Pancreas (tissue), 10 donors: ENCODE data around the gene DEPDC4. TPM values are rescaled to one million over a fixed set of nuclear protein-coding genes. Genes with fewer than 3 reads are reported as not detected.
"Not testable (repeated sequence)": the region's sequence is repeated elsewhere in the genome, so short reads cannot be mapped to it uniquely, and the experiment has no call there.

ENCODE experiments used
- ATAC-seq, 4 donors: fragments of 200-7000 bp; cut with Tn5 transposase; one replicate each; pipeline versions ENCODE4 v1.8.0 to v1.9.1; 2020; ENCODE audit warnings: mild to moderate bottlenecking in 4 of 4, moderate library complexity in 4 of 4
- DNase-seq, 6 donors: peaks; one replicate each; pipeline ENCODE4 v3.0.0-alpha.2; 2020
- FAIRE-seq: peaks from 2 replicates; lab custom pipeline; 2012; peaks lifted over from hg19 to GRCh38; lab: Jason Lieb, UNC
- H3K27ac ChIP-seq, 4 donors: fragments of 200-600 bp; sonication (generic); 1 replicate in 3 of 4; 2 replicates in 1 of 4; pipeline versions ENCODE4 v1.5.0 to v1.8.0; 2020
- H3K27me3 ChIP-seq, 4 donors: fragments of 200-600 bp; one replicate each; pipeline ENCODE4 v1.8.0; 2021
- H3K36me3 ChIP-seq, 3 donors: fragments of 200-600 bp; sonication (generic) in 1 of 3; one replicate each; pipeline versions ENCODE4 v1.5.0 to v1.8.0; 2020 to 2021
- H3K4me1 ChIP-seq, 3 donors: fragments of 200-600 bp; one replicate each; pipeline ENCODE4 v1.8.0; 2021
- H3K4me3 ChIP-seq, 4 donors: fragments of 200-600 bp; sonication (generic) in 2 of 4; one replicate each; pipeline versions ENCODE4 v1.5.0 to v1.8.0; 2020 to 2021
- H3K9me3 ChIP-seq, 4 donors: fragments of 200-600 bp; one replicate each; pipeline ENCODE4 v1.8.0; 2021
- WGBS, 2 donors: extraction: QIAGEN DNeasy Blood & Tissue Kit; methylation state at CpG; one replicate each; pipeline ENCODE4 v1.1.7; 2013; 5-methylcytosine and 5-hydroxymethylcytosine counted together
- intact Hi-C, 3 donors: fragments of 100-400 bp; cut with DNase I; formaldehyde crosslinking; loops; one replicate each; pipeline versions ENCODE4 v1.11.1 to v1.14.2; 2022
- polyA plus RNA-seq, 2 donors: library from polyadenylated mRNA; stranded (reverse); fragments of 200-250 nt; gene quantifications; one replicate each; pipeline ENCODE4 v1.2.3, GENCODE V29; 2013
- total RNA-seq, 6 donors: library from RNA; stranded (reverse); fragmentation: NEBNext Ultra II Directional in 4 of 6; extraction: Animal tissue kit (Norgen Biotek cat#: 25700) in 4 of 6; gene quantifications; one replicate each; pipeline versions ENCODE4 v1.2.1 to v1.2.4, GENCODE V29; 2021 to 2023
- TF ChIP-seq, protein P1 (sequence below), 4 donors: fragments of 200-600 bp; sonication (generic) in 3 of 4; IDR thresholded peaks; one replicate each; pipeline versions ENCODE4 v1.5.0 to v1.8.0; 2021; ENCODE audit warnings: antibody characterized with exemption in 4 of 4
- donor health status: healthy with polysubstance abuse.
- donor health status: DM: no; HTN: no; CAD: no; lungs with moderate emphysema.
- donor health status: DM: no; HTN: no; CAD: no.
- donor health status: control.
- donor health status: control.
- donor health status: Bipolar disorder and iron deficiency.
- donor health status: DM: yes; HTN: yes; CAD: no.
- donor health status: DM: no; HTN: no; CAD: no.
- donor health status: DM: no; HTN: no; CAD: no.
- donor health status: DM: yes; HTN: yes; CAD: no.

The DEPDC4 gene
- total and polyA plus RNA-seq, 8 donors, result 0.42 to 2.2 (median 1.2) TPM

DNA sequence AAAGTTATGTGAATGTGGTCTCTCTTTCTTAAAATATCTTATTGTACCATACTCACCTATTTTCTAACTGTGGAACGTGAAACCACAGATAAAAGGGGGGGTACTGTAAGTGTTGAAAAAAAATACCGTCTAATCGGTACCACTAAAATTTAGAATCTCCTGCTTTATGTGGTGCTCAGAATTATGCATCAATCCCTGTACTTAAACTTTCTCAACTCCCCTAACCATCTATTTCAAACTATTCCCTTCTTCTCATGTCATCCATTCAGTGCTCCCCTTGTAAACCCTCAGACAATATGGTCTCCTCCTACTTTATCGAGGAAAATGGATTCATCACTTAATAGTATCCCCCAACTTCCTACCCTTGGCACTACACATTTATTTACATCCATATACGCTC is 23.7 kb downstream of the DEPDC4 start:
- no peaks in the 10 kb centered on the region for H3K27me3 ChIP-seq
- no peaks in the 10 kb centered on the region for H3K9me3 ChIP-seq
- TF ChIP-seq, protein P1, sequence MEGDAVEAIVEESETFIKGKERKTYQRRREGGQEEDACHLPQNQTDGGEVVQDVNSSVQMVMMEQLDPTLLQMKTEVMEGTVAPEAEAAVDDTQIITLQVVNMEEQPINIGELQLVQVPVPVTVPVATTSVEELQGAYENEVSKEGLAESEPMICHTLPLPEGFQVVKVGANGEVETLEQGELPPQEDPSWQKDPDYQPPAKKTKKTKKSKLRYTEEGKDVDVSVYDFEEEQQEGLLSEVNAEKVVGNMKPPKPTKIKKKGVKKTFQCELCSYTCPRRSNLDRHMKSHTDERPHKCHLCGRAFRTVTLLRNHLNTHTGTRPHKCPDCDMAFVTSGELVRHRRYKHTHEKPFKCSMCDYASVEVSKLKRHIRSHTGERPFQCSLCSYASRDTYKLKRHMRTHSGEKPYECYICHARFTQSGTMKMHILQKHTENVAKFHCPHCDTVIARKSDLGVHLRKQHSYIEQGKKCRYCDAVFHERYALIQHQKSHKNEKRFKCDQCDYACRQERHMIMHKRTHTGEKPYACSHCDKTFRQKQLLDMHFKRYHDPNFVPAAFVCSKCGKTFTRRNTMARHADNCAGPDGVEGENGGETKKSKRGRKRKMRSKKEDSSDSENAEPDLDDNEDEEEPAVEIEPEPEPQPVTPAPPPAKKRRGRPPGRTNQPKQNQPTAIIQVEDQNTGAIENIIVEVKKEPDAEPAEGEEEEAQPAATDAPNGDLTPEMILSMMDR (IDR thresholded peaks at IDR 0.05), result no peak
- no peak overlapping the region for H3K27ac ChIP-seq
- H3K36me3 ChIP-seq, result no peaks in the 10 kb centered on the region
- no peak overlapping the region for H3K4me3 ChIP-seq
- intact Hi-C loops, result loop anchor here in 1 of 3 donors (10.0 kb wide), 1 partner anchor 162 kb away; no protein-coding TSS in a partner anchor
- no peaks in the 10 kb centered on the region for H3K4me1 ChIP-seq
- FAIRE-seq, result no peak
- no peak for DNase-seq
- 80 to 90% methylated on average over 5 of the region's 5 CpGs for WGBS, 2 donors
- ATAC-seq, result no peak

- ATAC-seq, result no peak
- H3K27me3 ChIP-seq, result no peaks in the 10 kb centered on the region
- TF ChIP-seq, protein P1 (IDR thresholded peaks at IDR 0.05), result no peak
These were observed 27.3 kb downstream of the DEPDC4 start for GRCh38 chr12:100239589-100239988.

DNA sequence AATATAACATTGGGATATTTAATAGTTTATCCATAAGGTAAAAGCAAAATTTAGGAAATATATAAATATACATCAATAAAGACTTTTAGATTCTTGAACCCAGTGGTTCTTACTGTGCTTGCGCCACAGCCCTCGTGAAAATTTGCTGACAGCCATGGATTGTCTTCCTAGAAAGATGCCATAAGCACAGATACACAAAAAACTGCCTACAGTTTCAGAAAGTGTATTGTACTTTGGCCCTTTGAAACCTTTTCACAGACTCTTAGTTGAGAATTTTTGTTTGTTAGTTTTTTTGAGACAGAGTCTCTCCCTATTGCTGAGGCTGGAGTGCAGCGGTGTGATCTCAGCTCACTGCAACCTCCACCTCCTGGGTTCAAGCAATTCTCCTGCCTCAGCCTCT is 28.1 kb downstream of the DEPDC4 start:
- TF ChIP-seq, protein P1 (IDR thresholded peaks at IDR 0.05), result no peak
- no peak for DNase-seq
- H3K4me3 ChIP-seq, result no peak overlapping the region
- H3K27ac ChIP-seq, result no peak overlapping the region
- H3K4me1 ChIP-seq, result no peaks in the 10 kb centered on the region
- H3K36me3 ChIP-seq, result no peaks in the 10 kb centered on the region
- no peak for FAIRE-seq
- ATAC-seq, result no peak
- H3K9me3 ChIP-seq, result no peaks in the 10 kb centered on the region
- H3K27me3 ChIP-seq, result no peaks in the 10 kb centered on the region
- intact Hi-C loops, result loop anchor here in 2 of 3 donors (10.0 kb wide), 2 partner anchors 306 to 316 kb away; no protein-coding TSS in a partner anchor
- WGBS, 2 donors, result 91 to 97% methylated on average over 3 of the region's 3 CpGs

More at GRCh38 chr12:100239589-100239988, 27.3 kb downstream of the DEPDC4 start:
- DNase-seq (no peak), FAIRE-seq (no peak)
- H3K9me3 ChIP-seq, result no peaks in the 10 kb centered on the region
- H3K4me1 ChIP-seq, result no peaks in the 10 kb centered on the region
- no peak overlapping the region for H3K4me3 ChIP-seq
- WGBS, 2 donors, result 92 to 93% methylated on average over 1 of the region's 1 CpG
- no peaks in the 10 kb centered on the region for H3K36me3 ChIP-seq
- intact Hi-C loops, result loop anchor here in 2 of 3 donors (10.0 kb wide), 2 partner anchors 305 to 315 kb away; no protein-coding TSS in a partner anchor
- H3K27ac ChIP-seq, result no peak overlapping the region

GRCh38 chr12:100234591-100235304 is 32.1 kb downstream of the DEPDC4 start:
- no peaks in the 10 kb centered on the region for H3K9me3 ChIP-seq
- H3K4me1 ChIP-seq, result no peaks in the 10 kb centered on the region
- intact Hi-C loops, result loop anchor here in 2 of 3 donors (10.0 kb wide), 2 partner anchors 310 to 320 kb away; no protein-coding TSS in a partner anchor
- FAIRE-seq (peak; percentile 89), ATAC-seq (peak in 3 of 4 donors; percentile 80 to 88 (median 86)), DNase-seq (no peak)
- H3K4me3 ChIP-seq, result no peak overlapping the region
- H3K27ac ChIP-seq, result no peak overlapping the region
- no peaks in the 10 kb centered on the region for H3K36me3 ChIP-seq
- TF ChIP-seq, protein P1 (IDR thresholded peaks at IDR 0.05), result peak in 3 of 4 donors; percentile 54 to 69 (median 63)
- WGBS, 2 donors, result 37 to 43% methylated on average over 7 of the region's 7 CpGs
- H3K27me3 ChIP-seq, result no peaks in the 10 kb centered on the region

- FAIRE-seq (no peak), ATAC-seq (peak in 1 of 4 donors; percentile 44), DNase-seq (no peak)
- Histone ChIP-seq H3K27ac (no peak overlapping the region), H3K4me3 (no peak overlapping the region), H3K4me1 (no peaks in the 10 kb centered on the region), H3K9me3 (no peaks in the 10 kb centered on the region), H3K36me3 (no peaks in the 10 kb centered on the region), H3K27me3 (no peaks in the 10 kb centered on the region)
- WGBS, 2 donors, result 26 to 35% methylated on average over 3 of the region's 3 CpGs
- TF ChIP-seq, protein P1 (IDR thresholded peaks at IDR 0.05), result no peak
- intact Hi-C loops, result loop anchor here in 2 of 3 donors (10.0 kb wide), 2 partner anchors 311 to 321 kb away; no protein-coding TSS in a partner anchor
These were observed 32.7 kb downstream of the DEPDC4 start for GRCh38 chr12:100234166-100234565.

GRCh38 chr12:100231873-100232272 is 35.0 kb downstream of the DEPDC4 start:
- H3K9me3 ChIP-seq, H3K4me3 ChIP-seq, ATAC-seq, DNase-seq, H3K36me3 ChIP-seq, FAIRE-seq, H3K27ac ChIP-seq, H3K27me3 ChIP-seq, H3K4me1 ChIP-seq: not testable (repeated sequence)
- WGBS, 2 donors, result 77 to 87% methylated on average over 3 of the region's 3 CpGs
- intact Hi-C loops, result loop anchor here in 2 of 3 donors (10.0 kb wide), 2 partner anchors 313 to 323 kb away; no protein-coding TSS in a partner anchor
